ENCODE measurements around the gene ENO3. TPM values are rescaled to one million over a fixed set of nuclear protein-coding genes. Genes with fewer than 3 reads are reported as not detected.
A peak's percentile ranks its signal among the peaks of the same experiment; 100 is the strongest.

Gene ENO3
- total RNA-seq, 4 donors from 2014 or later: 2.5 to 211 (median 12.9) TPM

GRCh38 chr17:4944554-4945175 lies 6.3 kb upstream of the ENO3 start:
- no peaks in the 10 kb centered on the region for H3K9me3 ChIP-seq
- in situ Hi-C loops (cut with MboI; ENCODE audit: low pct_ligation_motif_present in 1 of 4, low pct_unique_long_range_greater_than_20kb in 1 of 4, low sequenced_read_pairs in 3 of 4): no loop called here
- no peak for TF ChIP-seq CTCF (IDR thresholded peaks at IDR 0.05)
- no peak for TF ChIP-seq POLR2A (IDR thresholded peaks at IDR 0.05)
- TF ChIP-seq POLR2AphosphoS5 (IDR thresholded peaks at IDR 0.05): no peak
- no peak for TF ChIP-seq EP300 (IDR thresholded peaks at IDR 0.05; ENCODE audit: low read depth)
- intact Hi-C loops (cut with DNase I; ENCODE audit: low total_unique reads): no loop called here
- peak overlapping the region; percentile 95 to 100 (median 100) for H3K27ac ChIP-seq
- no peaks in the 10 kb centered on the region for H3K27me3 ChIP-seq
- H3K4me1 ChIP-seq: peaks cover 34 to 64% (median 41%) of the 10 kb centered on the region in 4 donors
- no peak for DNase-seq
- H3K4me3 ChIP-seq: no peak overlapping the region
- WGBS, 2 donors (ENCODE audit: low coverage in 1 of 2): 40 to 45% methylated on average over 4 to 8 of the region's 8 CpGs
- peaks cover 0 to 6% (median 0%) of the 10 kb centered on the region in 4 donors for H3K36me3 ChIP-seq

- in situ Hi-C loops (cut with MboI; ENCODE audit: low pct_ligation_motif_present in 1 of 4, low pct_unique_long_range_greater_than_20kb in 1 of 4, low sequenced_read_pairs in 3 of 4) (no loop called here), intact Hi-C loops (cut with DNase I; ENCODE audit: low total_unique reads) (no loop called here)
- peak; percentile 54 to 83 (median 75) for TF ChIP-seq POLR2AphosphoS5 (IDR thresholded peaks at IDR 0.05)
- TF ChIP-seq POLR2A (IDR thresholded peaks at IDR 0.05): no peak
- peaks cover 0 to 6% (median 0%) of the 10 kb centered on the region in 4 donors for H3K36me3 ChIP-seq
- WGBS, 2 donors (ENCODE audit: low coverage in 1 of 2): 31 to 38% methylated on average over 4 to 7 of the region's 7 CpGs
- DNase-seq: peak; percentile 88
- peaks cover 34 to 67% (median 45%) of the 10 kb centered on the region in 4 donors for H3K4me1 ChIP-seq
- peak overlapping the region in 2 of 4 donors; percentile 77 to 92 for H3K4me3 ChIP-seq
- H3K27ac ChIP-seq: peak overlapping the region; percentile 95 to 100 (median 100)
- no peaks in the 10 kb centered on the region for H3K9me3 ChIP-seq
- no peaks in the 10 kb centered on the region for H3K27me3 ChIP-seq
Observed at GRCh38 chr17:4945176-4945943, 5.6 kb upstream of the ENO3 start.

GRCh38 chr17:4945944-4946280 lies 5.0 kb upstream of the ENO3 start:
- peaks cover 0 to 6% (median 0%) of the 10 kb centered on the region in 4 donors for H3K36me3 ChIP-seq

GRCh38 chr17:4946312-4946976 lies 4.5 kb upstream of the ENO3 start:
- TF ChIP-seq EP300 (IDR thresholded peaks at IDR 0.05; ENCODE audit: low read depth): no peak
- TF ChIP-seq POLR2A (IDR thresholded peaks at IDR 0.05): peak; percentile 17
- TF ChIP-seq CTCF (IDR thresholded peaks at IDR 0.05): no peak
- H3K4me1 ChIP-seq: peaks cover 36 to 69% (median 45%) of the 10 kb centered on the region in 4 donors
- H3K36me3 ChIP-seq: peaks cover 0 to 6% (median 0%) of the 10 kb centered on the region in 4 donors
- intact Hi-C loops (cut with DNase I; ENCODE audit: low total_unique reads): no loop called here
- H3K9me3 ChIP-seq: no peaks in the 10 kb centered on the region
- H3K27me3 ChIP-seq: no peaks in the 10 kb centered on the region
- DNase-seq: no peak
- 16 to 40% methylated on average over 4 to 16 of the region's 16 CpGs for WGBS, 2 donors (ENCODE audit: low coverage in 1 of 2)
- peak overlapping the region; percentile 95 to 100 (median 100) for H3K27ac ChIP-seq
- in situ Hi-C loops (cut with MboI; ENCODE audit: low pct_ligation_motif_present in 1 of 4, low pct_unique_long_range_greater_than_20kb in 1 of 4, low sequenced_read_pairs in 3 of 4): no loop called here
- H3K4me3 ChIP-seq: peak overlapping the region; percentile 52 to 100 (median 84)

More at GRCh38 chr17:4945944-4946280, 5.0 kb upstream of the ENO3 start:
- no peak for DNase-seq
- in situ Hi-C loops (cut with MboI; ENCODE audit: low pct_ligation_motif_present in 1 of 4, low pct_unique_long_range_greater_than_20kb in 1 of 4, low sequenced_read_pairs in 3 of 4): no loop called here
- H3K4me1 ChIP-seq: peaks cover 39 to 71% (median 47%) of the 10 kb centered on the region in 4 donors
- H3K27ac ChIP-seq: peak overlapping the region; percentile 95 to 100 (median 100)
- 0 to 23% methylated on average over 1 to 4 of the region's 4 CpGs for WGBS, 2 donors (ENCODE audit: low coverage in 1 of 2)
- intact Hi-C loops (cut with DNase I; ENCODE audit: low total_unique reads): no loop called here
- H3K4me3 ChIP-seq: peak overlapping the region in 2 of 4 donors; percentile 77 to 92
- H3K27me3 ChIP-seq: no peaks in the 10 kb centered on the region
- H3K9me3 ChIP-seq: no peaks in the 10 kb centered on the region
- TF ChIP-seq POLR2A (IDR thresholded peaks at IDR 0.05) (no peak), POLR2AphosphoS5 (IDR thresholded peaks at IDR 0.05) (no peak), EP300 (IDR thresholded peaks at IDR 0.05; ENCODE audit: low read depth) (no peak), CTCF (IDR thresholded peaks at IDR 0.05) (no peak)
